ENCODE data around the gene BIRC7.

DNA sequence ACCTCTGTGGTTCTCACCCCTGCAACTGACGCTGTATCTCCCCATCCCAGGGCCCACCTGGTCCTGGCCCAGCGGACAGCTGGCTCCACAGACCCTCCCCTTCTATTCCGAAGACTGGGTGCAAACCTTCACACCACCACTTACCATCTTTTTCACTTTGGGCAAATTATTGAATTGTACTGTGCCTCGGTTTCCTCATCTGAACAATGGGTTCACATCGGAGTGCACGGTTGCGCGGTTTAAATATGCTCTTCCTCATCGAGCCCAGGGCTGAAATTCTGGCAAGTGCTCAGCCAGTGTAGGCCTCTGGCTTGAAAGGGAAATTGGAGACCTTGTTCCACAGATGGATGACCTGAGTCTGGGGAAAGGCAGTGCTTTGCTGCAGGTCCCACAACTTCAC lies 34.0 kb downstream of the BIRC7 start:
- TF ChIP-seq TAF1 (IDR thresholded peaks at IDR 0.05; ENCODE audit: low read depth, low read length), result no peak
- no peak for TF ChIP-seq POLR2A (IDR thresholded peaks at IDR 0.05; ENCODE audit: low read depth, low read length)
- no peak for TF ChIP-seq POLR2AphosphoS5 (IDR thresholded peaks at IDR 0.05; ENCODE audit: low read depth, low read length)
- TF ChIP-seq SPI1 (IDR thresholded peaks at IDR 0.05; ENCODE audit: low read depth, low read length), result no peak
